ENCODE measurements around the gene TCF7L2. TPM values are rescaled to one million over a fixed set of nuclear protein-coding genes. Genes with fewer than 3 reads are reported as not detected.

The TCF7L2 gene
- total RNA-seq, 2 donors from 2014 or later = 9.1 to 25.7 TPM

GRCh38 chr10:113144576-113144975, 194.5 kb downstream of the TCF7L2 start:
- WGBS, 2 donors = 91 to 95% methylated on average over 5 of the region's 5 CpGs
- intact Hi-C loops (cut with DNase I) = no loop called here

DNA sequence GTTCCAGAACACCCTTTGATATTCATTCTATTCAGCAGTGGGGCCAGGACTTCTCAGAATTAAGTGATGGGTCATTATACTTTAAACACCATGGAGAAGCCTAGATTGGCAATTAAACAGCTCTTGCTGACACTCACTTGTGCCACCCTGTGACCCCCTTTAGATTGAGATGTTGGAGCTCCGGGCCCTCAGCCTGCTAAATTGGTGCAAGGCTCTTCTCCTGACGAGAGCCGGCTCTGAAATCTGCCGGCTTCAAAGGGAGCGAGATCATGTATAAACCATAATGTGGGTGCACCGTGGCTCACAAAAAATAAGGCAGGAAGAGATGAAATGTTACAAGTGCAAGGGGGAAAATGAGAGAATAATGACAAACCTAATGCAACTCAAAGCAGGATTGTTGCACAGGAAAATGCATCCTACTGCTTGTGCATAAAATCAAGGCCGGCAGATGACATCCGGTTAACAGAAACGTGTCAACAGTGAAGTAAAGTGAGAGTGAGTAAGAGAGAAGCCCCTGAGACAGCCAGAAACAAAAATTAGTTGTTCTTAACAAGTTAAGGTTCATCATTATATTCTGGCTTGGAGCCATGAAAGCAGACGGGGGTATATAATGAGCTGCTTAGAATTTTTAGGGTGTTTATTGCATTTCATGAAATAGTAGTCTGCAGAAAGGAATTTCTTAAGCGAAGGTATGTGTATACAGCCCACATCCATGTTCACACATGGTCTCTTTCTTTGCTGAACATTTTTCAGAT, 198.2 kb downstream of the TCF7L2 start:
- Histone ChIP-seq H3K9me3 (no peaks in the 10 kb centered on the region), H3K4me1 (no peaks in the 10 kb centered on the region), H3K36me3 (replicated peaks in 1 of 2; ENCODE audit: insufficient read depth in 1 of 2, low read depth in 2 of 2) (peaks cover 1 to 24% of the 10 kb centered on the region in 2 donors), H3K27ac (no peak overlapping the region), H3K4me3 (no peak overlapping the region), H3K27me3 (no peaks in the 10 kb centered on the region)
- no peak for DNase-seq
- intact Hi-C loops (cut with DNase I) = no loop called here
- no peak for ATAC-seq
- WGBS, 2 donors = 89 to 92% methylated on average over 11 of the region's 11 CpGs
- TF ChIP-seq POLR2A (IDR thresholded peaks at IDR 0.05) (no peak), CTCF (IDR thresholded peaks at IDR 0.05) (no peak)

More at GRCh38 chr10:113144576-113144975, 194.5 kb downstream of the TCF7L2 start:
- no peak for TF ChIP-seq CTCF (IDR thresholded peaks at IDR 0.05)
- no peak for TF ChIP-seq POLR2A (IDR thresholded peaks at IDR 0.05)
- no peak for DNase-seq
- H3K4me3 ChIP-seq = no peak overlapping the region
- H3K4me1 ChIP-seq = peaks cover 6% of the 10 kb centered on the region
- H3K27ac ChIP-seq = no peak overlapping the region
- H3K36me3 ChIP-seq (replicated peaks in 1 of 2; ENCODE audit: insufficient read depth in 1 of 2, low read depth in 2 of 2) = peaks cover 0 to 12% of the 10 kb centered on the region in 2 donors
- no peaks in the 10 kb centered on the region for H3K27me3 ChIP-seq
- no peaks in the 10 kb centered on the region for H3K9me3 ChIP-seq
- ATAC-seq = no peak

- H3K27ac ChIP-seq = no peak overlapping the region
- H3K4me1 ChIP-seq = no peaks in the 10 kb centered on the region
- H3K4me3 ChIP-seq = no peak overlapping the region
- intact Hi-C loops (cut with DNase I) = no loop called here
- DNase-seq = no peak
- peaks cover 8 to 24% of the 10 kb centered on the region in 2 donors for H3K36me3 ChIP-seq (replicated peaks in 1 of 2; ENCODE audit: insufficient read depth in 1 of 2, low read depth in 2 of 2)
- TF ChIP-seq CTCF (IDR thresholded peaks at IDR 0.05) (no peak), POLR2A (IDR thresholded peaks at IDR 0.05) (no peak)
- no peak for ATAC-seq
- H3K9me3 ChIP-seq = no peaks in the 10 kb centered on the region
- WGBS, 2 donors = 84 to 85% methylated on average over 4 of the region's 4 CpGs
- no peaks in the 10 kb centered on the region for H3K27me3 ChIP-seq
Measured at GRCh38 chr10:113148901-113149300, 198.9 kb downstream of the TCF7L2 start.

GRCh38 chr10:113149626-113150025, 199.6 kb downstream of the TCF7L2 start:
- ATAC-seq (no peak), DNase-seq (no peak)
- 94 to 95% methylated on average over 3 of the region's 3 CpGs for WGBS, 2 donors
- intact Hi-C loops (cut with DNase I) = no loop called here
- Histone ChIP-seq H3K9me3 (no peaks in the 10 kb centered on the region), H3K27me3 (no peaks in the 10 kb centered on the region), H3K27ac (no peak overlapping the region), H3K4me1 (no peaks in the 10 kb centered on the region), H3K36me3 (replicated peaks in 1 of 2; ENCODE audit: insufficient read depth in 1 of 2, low read depth in 2 of 2) (peaks cover 13 to 24% of the 10 kb centered on the region in 2 donors), H3K4me3 (no peak overlapping the region)
- TF ChIP-seq POLR2A (IDR thresholded peaks at IDR 0.05) (no peak), CTCF (IDR thresholded peaks at IDR 0.05) (no peak)

- ATAC-seq (no peak), DNase-seq (peak in 1 of 4 donors; percentile 28)
- Histone ChIP-seq H3K9me3 (no peaks in the 10 kb centered on the region), H3K27ac (no peak overlapping the region), H3K4me1 (no peaks in the 10 kb centered on the region), H3K4me3 (no peak overlapping the region), H3K27me3 (no peaks in the 10 kb centered on the region), H3K36me3 (replicated peaks in 1 of 2; ENCODE audit: insufficient read depth in 1 of 2, low read depth in 2 of 2) (peaks cover 23 to 24% of the 10 kb centered on the region in 2 donors)
- TF ChIP-seq POLR2A (IDR thresholded peaks at IDR 0.05) (no peak), CTCF (IDR thresholded peaks at IDR 0.05) (no peak)
- 60 to 67% methylated on average over 6 of the region's 6 CpGs for WGBS, 2 donors
- intact Hi-C loops (cut with DNase I) = no loop called here
Measured at GRCh38 chr10:113151190-113151666, 201.2 kb downstream of the TCF7L2 start.

All from body of pancreas (tissue), 4 donors.